ENCODE results near the gene ERI2. TPM values are rescaled to one million over a fixed set of nuclear protein-coding genes. Genes with fewer than 3 reads are reported as not detected.
A peak's percentile ranks its signal among the peaks of the same experiment; 100 is the strongest.
"Not testable (repeated sequence)": the region's sequence is repeated elsewhere in the genome, so short reads cannot be mapped to it uniquely, and the experiment has no call there.

ERI2 gene
- total and polyA plus RNA-seq, 12 donors: 3.2 to 13.6 (median 11.6) TPM

GRCh38 chr16:20811889-20812439, 5.7 kb upstream of the ERI2 start:
- DNase-seq (no peak), ATAC-seq (no peak)
- intact Hi-C loops (cut with DNase I): no loop called here
- peaks cover 0 to 11% (median 6%) of the 10 kb centered on the region in 9 donors for H3K4me1 ChIP-seq
- H3K36me3 ChIP-seq: peaks cover 0 to 30% (median 0%) of the 10 kb centered on the region in 9 donors
- no peaks in the 10 kb centered on the region for H3K9me3 ChIP-seq
- H3K4me3 ChIP-seq: no peak overlapping the region
- TF ChIP-seq, protein P1, sequence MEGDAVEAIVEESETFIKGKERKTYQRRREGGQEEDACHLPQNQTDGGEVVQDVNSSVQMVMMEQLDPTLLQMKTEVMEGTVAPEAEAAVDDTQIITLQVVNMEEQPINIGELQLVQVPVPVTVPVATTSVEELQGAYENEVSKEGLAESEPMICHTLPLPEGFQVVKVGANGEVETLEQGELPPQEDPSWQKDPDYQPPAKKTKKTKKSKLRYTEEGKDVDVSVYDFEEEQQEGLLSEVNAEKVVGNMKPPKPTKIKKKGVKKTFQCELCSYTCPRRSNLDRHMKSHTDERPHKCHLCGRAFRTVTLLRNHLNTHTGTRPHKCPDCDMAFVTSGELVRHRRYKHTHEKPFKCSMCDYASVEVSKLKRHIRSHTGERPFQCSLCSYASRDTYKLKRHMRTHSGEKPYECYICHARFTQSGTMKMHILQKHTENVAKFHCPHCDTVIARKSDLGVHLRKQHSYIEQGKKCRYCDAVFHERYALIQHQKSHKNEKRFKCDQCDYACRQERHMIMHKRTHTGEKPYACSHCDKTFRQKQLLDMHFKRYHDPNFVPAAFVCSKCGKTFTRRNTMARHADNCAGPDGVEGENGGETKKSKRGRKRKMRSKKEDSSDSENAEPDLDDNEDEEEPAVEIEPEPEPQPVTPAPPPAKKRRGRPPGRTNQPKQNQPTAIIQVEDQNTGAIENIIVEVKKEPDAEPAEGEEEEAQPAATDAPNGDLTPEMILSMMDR (IDR thresholded peaks at IDR 0.05): no peak
- no peaks in the 10 kb centered on the region for H3K27me3 ChIP-seq
- 96 to 97% methylated on average over 10 of the region's 10 CpGs for WGBS, 2 donors
- H3K27ac ChIP-seq: no peak overlapping the region

- no peak for DNase-seq
- WGBS, 2 donors: 92 to 94% methylated on average over 11 of the region's 11 CpGs
- peak overlapping the region in 1 of 10 donors; percentile 87 for H3K4me3 ChIP-seq
- intact Hi-C loops (cut with DNase I): loop anchor here in 2 of 10 donors (2.0 to 5.0 kb wide), 4 partner anchors 41 to 294 kb away; partner anchors contain the start of genes DCUN1D3 (in 1 of the 2) and LYRM1 (in 1 of the 2)
- peaks cover 0 to 6% (median 0%) of the 10 kb centered on the region in 9 donors for H3K36me3 ChIP-seq
- H3K4me1 ChIP-seq: peaks cover 0 to 32% (median 17%) of the 10 kb centered on the region in 9 donors
- TF ChIP-seq, protein P1 (IDR thresholded peaks at IDR 0.05): no peak
- ATAC-seq: no peak
- H3K27ac ChIP-seq: peak overlapping the region in 1 of 10 donors; percentile 95
- no peaks in the 10 kb centered on the region for H3K27me3 ChIP-seq
- no peaks in the 10 kb centered on the region for H3K9me3 ChIP-seq
These were observed 1.6 kb upstream of the ERI2 start for GRCh38 chr16:20807862-20808261.

- not testable (repeated sequence) for H3K9me3 ChIP-seq, H3K27me3 ChIP-seq, DNase-seq
- peak in 6 of 8 donors; percentile 73 to 91 (median 81) for ATAC-seq
- Histone ChIP-seq H3K4me1 (peaks cover 0 to 32% (median 17%) of the 10 kb centered on the region in 9 donors), H3K36me3 (peaks cover 0 to 27% (median 0%) of the 10 kb centered on the region in 9 donors), H3K4me3 (peak overlapping the region; percentile 73 to 95 (median 88)), H3K27ac (peak overlapping the region; percentile 89 to 97 (median 95))
- 4 to 6% methylated on average over 12 of the region's 12 CpGs for WGBS, 2 donors
- intact Hi-C loops (cut with DNase I): loop anchor here in 2 of 10 donors (2.0 to 5.0 kb wide), 4 partner anchors 43 to 297 kb away; partner anchors contain the start of genes DCUN1D3 (in 1 of the 2) and LYRM1 (in 1 of the 2)
These were observed 546 bp downstream of the ERI2 start for GRCh38 chr16:20805684-20806167.

- no peak for DNase-seq
- Histone ChIP-seq H3K36me3 (peaks cover 0 to 47% (median 6%) of the 10 kb centered on the region in 9 donors), H3K27me3 (no peaks in the 10 kb centered on the region), H3K4me3 (no peak overlapping the region), H3K9me3 (no peaks in the 10 kb centered on the region), H3K4me1 (peaks cover 0 to 32% (median 17%) of the 10 kb centered on the region in 9 donors), H3K27ac (no peak overlapping the region)
- TF ChIP-seq, protein P1 (IDR thresholded peaks at IDR 0.05): no peak
- ATAC-seq: no peak
- intact Hi-C loops (cut with DNase I): loop anchor here in 3 of 10 donors (5.0 kb wide), 2 partner anchors 44 to 284 kb away; no protein-coding TSS in a partner anchor
- WGBS, 2 donors: 90 to 92% methylated on average over 7 of the region's 7 CpGs
These were observed 2.6 kb downstream of the ERI2 start for GRCh38 chr16:20803561-20804214.
